ENCODE measurements around the gene SMG6.

DNA sequence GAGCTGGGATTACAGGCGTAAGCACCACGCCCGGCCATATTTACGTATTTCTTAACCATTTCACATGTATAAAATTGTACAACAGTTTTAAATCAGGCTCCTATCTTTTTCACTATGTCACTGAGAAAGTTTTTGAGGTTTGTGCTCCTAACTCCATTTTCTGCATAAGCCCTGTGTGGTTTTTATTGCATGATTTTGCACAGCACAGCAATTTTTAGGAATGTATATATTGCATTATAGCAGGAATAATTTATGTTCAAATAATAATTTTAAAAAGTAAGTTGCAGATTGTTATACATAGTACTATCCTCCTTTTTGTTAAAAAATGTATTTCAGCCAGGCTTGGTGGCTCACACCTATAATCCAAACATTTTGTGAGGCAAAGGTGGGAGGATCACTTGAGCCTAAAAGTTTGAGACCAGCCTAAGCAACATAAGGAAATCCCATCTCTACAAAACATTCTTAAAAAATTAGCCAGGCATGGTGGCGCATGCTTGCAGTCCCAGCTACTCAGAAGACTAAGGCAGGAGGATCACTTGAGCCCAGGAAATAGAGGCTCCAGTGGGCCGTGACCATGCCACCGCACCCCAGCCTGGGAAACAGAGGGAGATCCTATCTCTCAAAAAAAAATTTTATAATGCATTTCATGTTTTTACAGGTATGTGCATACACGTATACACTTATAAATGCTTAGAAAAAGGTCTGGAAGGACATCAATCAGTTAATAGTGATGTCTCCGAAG, 26.0 kb downstream of the SMG6 start:
- TF ChIP-seq, protein P1, sequence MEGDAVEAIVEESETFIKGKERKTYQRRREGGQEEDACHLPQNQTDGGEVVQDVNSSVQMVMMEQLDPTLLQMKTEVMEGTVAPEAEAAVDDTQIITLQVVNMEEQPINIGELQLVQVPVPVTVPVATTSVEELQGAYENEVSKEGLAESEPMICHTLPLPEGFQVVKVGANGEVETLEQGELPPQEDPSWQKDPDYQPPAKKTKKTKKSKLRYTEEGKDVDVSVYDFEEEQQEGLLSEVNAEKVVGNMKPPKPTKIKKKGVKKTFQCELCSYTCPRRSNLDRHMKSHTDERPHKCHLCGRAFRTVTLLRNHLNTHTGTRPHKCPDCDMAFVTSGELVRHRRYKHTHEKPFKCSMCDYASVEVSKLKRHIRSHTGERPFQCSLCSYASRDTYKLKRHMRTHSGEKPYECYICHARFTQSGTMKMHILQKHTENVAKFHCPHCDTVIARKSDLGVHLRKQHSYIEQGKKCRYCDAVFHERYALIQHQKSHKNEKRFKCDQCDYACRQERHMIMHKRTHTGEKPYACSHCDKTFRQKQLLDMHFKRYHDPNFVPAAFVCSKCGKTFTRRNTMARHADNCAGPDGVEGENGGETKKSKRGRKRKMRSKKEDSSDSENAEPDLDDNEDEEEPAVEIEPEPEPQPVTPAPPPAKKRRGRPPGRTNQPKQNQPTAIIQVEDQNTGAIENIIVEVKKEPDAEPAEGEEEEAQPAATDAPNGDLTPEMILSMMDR (IDR thresholded peaks at IDR 0.05; ENCODE audit: poor library complexity), result no peak
- no peak for TF ChIP-seq EZH2 (IDR thresholded peaks at IDR 0.05; ENCODE audit: borderline replicate concordance)
- no peak for TF ChIP-seq EZH2phosphoT487 (IDR thresholded peaks at IDR 0.05; ENCODE audit: low read depth, severe bottlenecking, unreplicated experiment)

Measured in hepatocyte (in vitro differentiated cells).